GM12892 (cell line): ENCODE data around the gene CATSPERB.

Experiments used
- POLR2A ChIP-seq: IDR thresholded peaks from 2 replicates; pipeline ENCODE4 v1.6.1; 2011; ENCODE audit warnings: low read depth, low read length, control low read depth
- POLR2AphosphoS5 ChIP-seq: IDR thresholded peaks from 2 replicates; pipeline ENCODE4 v1.6.1; 2011; ENCODE audit warnings: low read depth, low read length, control low read depth
- TAF1 ChIP-seq: IDR thresholded peaks from 2 replicates; pipeline ENCODE4 v1.6.1; 2011; ENCODE audit warnings: low read depth, mild to moderate bottlenecking, control low read depth, low read length, borderline replicate concordance

DNA sequence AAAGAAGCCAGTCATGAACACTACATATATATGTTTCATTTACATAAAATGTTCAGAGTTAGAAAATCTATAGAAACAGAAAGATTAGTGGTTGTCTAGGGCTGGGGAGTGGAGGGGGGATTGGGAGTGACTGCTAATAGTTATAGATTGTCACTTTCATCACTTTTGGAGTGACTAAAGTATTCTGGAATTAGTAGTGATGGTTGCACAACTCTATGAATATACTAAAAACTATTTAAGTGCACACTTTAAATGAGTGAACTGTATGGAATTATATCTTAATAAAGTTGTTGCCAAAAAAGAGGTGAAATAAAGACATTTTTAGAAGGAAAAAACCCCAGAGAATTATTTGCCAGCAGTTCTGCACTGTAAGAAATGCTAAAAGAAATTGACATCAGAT lies 9.5 kb downstream of the CATSPERB start:
- no peak for TF ChIP-seq POLR2A
- TF ChIP-seq POLR2AphosphoS5: no peak
- TF ChIP-seq TAF1: no peak
